Activated T-helper 2 cell treated with anti-CD3 and anti-CD28 coated beads, Interferon-gamma antibody, Interleukin-2, Interleukin-4, amounts not matched to agents 10 μg/mL and 5 μg/mL and 100 μg/mL, durations not matched to agents 14 hours and 24 hours and 36 hours (primary cell): ENCODE measurements around the gene TRAF3IP1. TPM values are rescaled to one million over a fixed set of nuclear protein-coding genes. Genes with fewer than 3 reads are reported as not detected.

Experiments
- DNase-seq: peaks from one replicate; pipeline ENCODE4 v3.0.0; 2021; ENCODE audit warnings: low spot score
- H3K27ac Mint-ChIP-seq: one replicate; pipeline ENCODE4 v1.8.0; 2021; ENCODE audit warnings: mixed read lengths
- H3K27me3 Mint-ChIP-seq: one replicate; pipeline ENCODE4 v1.8.0; 2021; ENCODE audit warnings: low read depth, mixed read lengths
- H3K36me3 Mint-ChIP-seq: one replicate; pipeline ENCODE4 v1.8.0; 2021; ENCODE audit warnings: low read depth, mixed read lengths
- H3K4me1 Mint-ChIP-seq: one replicate; pipeline ENCODE4 v1.8.0; 2021; ENCODE audit warnings: low read depth, mixed read lengths
- H3K4me3 Mint-ChIP-seq: one replicate; pipeline ENCODE4 v1.8.0; 2021; ENCODE audit warnings: low read depth, mild to moderate bottlenecking, moderate library complexity, mixed read lengths
- H3K9me3 Mint-ChIP-seq: one replicate; pipeline ENCODE4 v1.8.0; 2021; ENCODE audit warnings: mixed read lengths
- intact Hi-C: fragments of 100-400 bp; cut with micrococcal nuclease; formaldehyde crosslinking; loops from one replicate; pipeline ENCODE4 v1.15.1; 2023
- total RNA-seq: library from RNA; stranded (reverse); gene quantifications from 2 replicates; pipeline ENCODE4 v1.2.3, GENCODE V29; 2022

Gene TRAF3IP1
- total RNA-seq, 1 donor from 2014 or later, result 14.4 TPM

GRCh38 chr2:238339814-238340213, 19.5 kb downstream of the TRAF3IP1 start:
- no peaks in the 10 kb centered on the region for H3K36me3 Mint-ChIP-seq
- no peaks in the 10 kb centered on the region for H3K4me1 Mint-ChIP-seq
- no peak overlapping the region for H3K4me3 Mint-ChIP-seq
- H3K27ac Mint-ChIP-seq, result no peak overlapping the region
- no peaks in the 10 kb centered on the region for H3K27me3 Mint-ChIP-seq
- intact Hi-C loops, result no loop called here
- no peak for DNase-seq
- H3K9me3 Mint-ChIP-seq, result no peaks in the 10 kb centered on the region

DNA sequence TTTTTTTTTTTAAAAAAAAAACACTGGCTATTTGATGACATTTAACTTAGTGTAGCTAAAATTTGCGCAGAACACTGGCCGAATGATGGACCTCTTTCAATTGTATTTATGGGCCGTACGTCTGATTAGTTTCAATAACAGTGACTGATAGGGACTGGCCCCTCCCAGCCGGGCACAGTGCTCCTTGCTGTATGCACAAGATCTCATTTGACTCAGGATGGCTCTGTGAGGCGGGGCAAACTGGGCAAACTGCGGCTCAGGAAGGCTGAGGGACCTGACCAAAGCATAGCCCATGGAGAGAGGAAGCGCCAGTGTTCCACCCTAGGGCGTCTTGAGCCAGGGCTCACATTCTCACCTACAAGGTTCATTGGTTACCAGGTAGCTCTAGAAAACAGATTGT, 21.2 kb downstream of the TRAF3IP1 start:
- no peak overlapping the region for H3K27ac Mint-ChIP-seq
- intact Hi-C loops, result no loop called here
- H3K4me3 Mint-ChIP-seq, result no peak overlapping the region
- H3K9me3 Mint-ChIP-seq, result no peaks in the 10 kb centered on the region
- no peaks in the 10 kb centered on the region for H3K4me1 Mint-ChIP-seq
- no peaks in the 10 kb centered on the region for H3K27me3 Mint-ChIP-seq
- H3K36me3 Mint-ChIP-seq, result no peaks in the 10 kb centered on the region
- no peak for DNase-seq

DNA sequence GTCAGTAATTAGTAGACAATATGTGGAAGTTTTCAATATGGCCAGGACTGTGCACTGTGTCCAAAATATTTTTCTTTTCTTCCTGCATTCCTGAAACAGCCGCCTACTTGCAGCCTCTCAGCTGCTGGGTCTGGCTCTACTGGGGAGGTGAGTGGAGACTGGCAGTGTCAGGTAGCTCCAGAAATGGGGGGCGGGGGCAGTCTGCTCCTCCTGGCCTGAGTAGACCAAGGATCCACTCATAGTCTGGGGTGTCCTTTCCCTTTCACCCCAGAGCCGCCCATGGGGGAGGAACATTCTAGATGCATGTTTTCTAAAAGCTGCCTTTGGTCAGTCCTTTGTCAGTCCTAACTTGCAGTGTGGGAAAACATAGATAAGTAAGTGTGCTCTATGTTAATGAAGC, 23.7 kb downstream of the TRAF3IP1 start:
- Mint-ChIP-seq H3K27ac (no peak overlapping the region), H3K4me3 (no peak overlapping the region), H3K9me3 (no peaks in the 10 kb centered on the region), H3K27me3 (no peaks in the 10 kb centered on the region), H3K4me1 (no peaks in the 10 kb centered on the region), H3K36me3 (no peaks in the 10 kb centered on the region)
- DNase-seq, result no peak
- intact Hi-C loops, result no loop called here

- Mint-ChIP-seq H3K27me3 (no peaks in the 10 kb centered on the region), H3K27ac (no peak overlapping the region), H3K36me3 (no peaks in the 10 kb centered on the region), H3K4me1 (no peaks in the 10 kb centered on the region), H3K9me3 (no peaks in the 10 kb centered on the region), H3K4me3 (no peak overlapping the region)
- no peak for DNase-seq
- intact Hi-C loops, result no loop called here
Observed at GRCh38 chr2:238344517-238344916, 24.2 kb downstream of the TRAF3IP1 start.

- no peaks in the 10 kb centered on the region for H3K36me3 Mint-ChIP-seq
- DNase-seq, result no peak
- H3K27me3 Mint-ChIP-seq, result no peaks in the 10 kb centered on the region
- intact Hi-C loops, result no loop called here
- no peaks in the 10 kb centered on the region for H3K9me3 Mint-ChIP-seq
- H3K4me3 Mint-ChIP-seq, result no peak overlapping the region
- H3K4me1 Mint-ChIP-seq, result no peaks in the 10 kb centered on the region
- no peak overlapping the region for H3K27ac Mint-ChIP-seq
Observed at GRCh38 chr2:238345297-238345968, 25.1 kb downstream of the TRAF3IP1 start.

GRCh38 chr2:238346544-238346943, 26.2 kb downstream of the TRAF3IP1 start:
- Mint-ChIP-seq H3K27me3 (no peaks in the 10 kb centered on the region), H3K9me3 (no peaks in the 10 kb centered on the region), H3K4me1 (no peaks in the 10 kb centered on the region), H3K36me3 (no peaks in the 10 kb centered on the region), H3K27ac (no peak overlapping the region), H3K4me3 (no peak overlapping the region)
- no peak for DNase-seq
- intact Hi-C loops, result no loop called here

GRCh38 chr2:238350150-238350897, 30.0 kb downstream of the TRAF3IP1 start:
- H3K4me1 Mint-ChIP-seq, result no peaks in the 10 kb centered on the region
- H3K4me3 Mint-ChIP-seq, result no peak overlapping the region
- intact Hi-C loops, result no loop called here
- H3K9me3 Mint-ChIP-seq, result no peaks in the 10 kb centered on the region
- no peaks in the 10 kb centered on the region for H3K27me3 Mint-ChIP-seq
- H3K27ac Mint-ChIP-seq, result no peak overlapping the region
- H3K36me3 Mint-ChIP-seq, result no peaks in the 10 kb centered on the region
- DNase-seq, result no peak

DNA sequence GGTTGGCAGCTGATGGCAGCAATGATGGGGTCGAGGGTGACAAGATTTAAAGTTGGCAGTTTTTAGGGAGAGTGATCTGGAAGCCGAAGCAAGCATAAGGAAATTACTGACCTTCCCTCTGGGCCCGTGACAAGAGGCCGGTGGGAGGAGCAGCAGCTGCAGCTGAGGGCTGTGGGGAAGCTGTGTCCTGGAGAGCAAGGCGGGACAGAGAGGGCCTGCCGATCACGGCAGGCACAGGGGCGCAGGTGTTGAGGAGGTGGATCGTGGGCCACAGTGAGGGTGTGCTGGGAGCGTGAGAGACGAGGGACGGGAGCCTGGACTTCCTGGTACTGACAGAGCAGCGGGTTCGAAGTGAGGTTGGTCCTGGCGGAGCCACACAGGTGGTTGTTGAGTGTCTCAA, 31.0 kb downstream of the TRAF3IP1 start:
- Mint-ChIP-seq H3K27ac (no peak overlapping the region), H3K27me3 (no peaks in the 10 kb centered on the region), H3K9me3 (no peaks in the 10 kb centered on the region), H3K4me1 (no peaks in the 10 kb centered on the region), H3K4me3 (no peak overlapping the region), H3K36me3 (no peaks in the 10 kb centered on the region)
- intact Hi-C loops, result no loop called here
- DNase-seq, result no peak

DNA sequence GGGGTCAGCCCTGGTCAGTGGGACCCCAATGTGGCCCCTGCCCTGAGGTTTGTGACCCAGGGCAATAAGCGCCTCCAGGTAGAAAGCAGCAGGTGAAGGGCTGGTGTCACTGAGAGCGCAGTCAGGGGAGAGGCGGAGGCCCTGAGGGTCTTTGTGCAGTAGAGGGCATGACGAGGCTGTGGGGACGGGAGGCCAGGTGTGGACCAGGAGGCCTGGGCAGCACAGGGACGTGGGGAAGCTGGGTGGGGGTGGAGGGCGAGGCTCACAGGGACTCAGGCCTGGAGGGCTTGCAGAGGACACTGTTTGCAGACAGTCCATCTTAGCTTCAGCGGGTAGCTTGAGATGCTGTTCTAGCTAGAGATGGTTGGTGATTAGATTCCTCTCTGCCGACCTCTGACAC, 32.0 kb downstream of the TRAF3IP1 start:
- intact Hi-C loops, result no loop called here
- Mint-ChIP-seq H3K9me3 (no peaks in the 10 kb centered on the region), H3K4me1 (peaks cover 1% of the 10 kb centered on the region), H3K4me3 (no peak overlapping the region), H3K27me3 (no peaks in the 10 kb centered on the region), H3K36me3 (no peaks in the 10 kb centered on the region), H3K27ac (no peak overlapping the region)
- DNase-seq, result no peak

DNA sequence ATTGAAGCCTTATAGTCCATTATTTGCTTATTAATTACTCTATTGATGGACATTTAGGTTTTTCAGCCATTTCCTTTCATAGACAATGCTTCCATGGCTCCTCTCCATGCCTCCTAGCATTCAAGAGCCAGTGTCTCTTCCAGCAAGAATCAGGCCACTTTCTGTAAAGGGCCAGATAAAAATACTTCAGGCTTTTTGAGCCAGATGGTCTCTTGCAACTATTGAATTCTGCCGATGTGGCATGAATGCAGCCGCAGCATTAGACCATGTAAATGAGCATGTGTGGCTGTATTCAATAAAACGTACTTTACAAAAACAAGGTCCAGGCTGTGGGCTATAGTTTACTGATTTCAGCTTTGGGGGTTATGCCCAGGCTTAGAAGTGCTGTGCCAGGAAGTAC, 38.5 kb downstream of the TRAF3IP1 start:
- Mint-ChIP-seq H3K9me3 (no peaks in the 10 kb centered on the region), H3K4me3 (no peak overlapping the region), H3K36me3 (peaks cover 3% of the 10 kb centered on the region), H3K27me3 (no peaks in the 10 kb centered on the region), H3K27ac (no peak overlapping the region), H3K4me1 (peaks cover 21% of the 10 kb centered on the region)
- intact Hi-C loops, result loop anchor here (5.0 kb wide), 1 partner anchor 429 kb away; no protein-coding TSS in a partner anchor
- no peak for DNase-seq

DNA sequence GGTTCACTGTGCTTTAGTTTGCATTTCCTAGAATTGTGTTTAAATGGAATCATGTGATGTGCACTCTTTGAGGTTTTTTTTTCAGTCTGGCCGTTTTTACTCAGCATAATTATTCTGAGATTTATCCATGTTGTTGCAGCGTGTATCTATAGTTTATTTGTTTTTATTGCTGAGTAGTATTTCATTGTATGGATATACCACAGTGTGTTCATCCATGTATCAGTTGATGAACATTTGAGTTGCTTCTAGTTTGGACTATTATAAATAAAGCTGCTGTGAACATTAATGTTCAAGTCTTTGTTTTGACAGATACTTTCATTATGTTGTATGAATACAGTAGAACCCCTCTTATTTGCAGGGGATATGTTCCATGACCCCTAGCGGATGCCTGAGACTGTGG, 39.1 kb downstream of the TRAF3IP1 start:
- H3K9me3 Mint-ChIP-seq, result no peaks in the 10 kb centered on the region
- peaks cover 3% of the 10 kb centered on the region for H3K36me3 Mint-ChIP-seq
- intact Hi-C loops, result loop anchor here (5.0 kb wide), 1 partner anchor 428 kb away; no protein-coding TSS in a partner anchor
- no peaks in the 10 kb centered on the region for H3K27me3 Mint-ChIP-seq
- H3K4me3 Mint-ChIP-seq, result no peak overlapping the region
- no peak overlapping the region for H3K27ac Mint-ChIP-seq
- peaks cover 21% of the 10 kb centered on the region for H3K4me1 Mint-ChIP-seq
- no peak for DNase-seq

DNA sequence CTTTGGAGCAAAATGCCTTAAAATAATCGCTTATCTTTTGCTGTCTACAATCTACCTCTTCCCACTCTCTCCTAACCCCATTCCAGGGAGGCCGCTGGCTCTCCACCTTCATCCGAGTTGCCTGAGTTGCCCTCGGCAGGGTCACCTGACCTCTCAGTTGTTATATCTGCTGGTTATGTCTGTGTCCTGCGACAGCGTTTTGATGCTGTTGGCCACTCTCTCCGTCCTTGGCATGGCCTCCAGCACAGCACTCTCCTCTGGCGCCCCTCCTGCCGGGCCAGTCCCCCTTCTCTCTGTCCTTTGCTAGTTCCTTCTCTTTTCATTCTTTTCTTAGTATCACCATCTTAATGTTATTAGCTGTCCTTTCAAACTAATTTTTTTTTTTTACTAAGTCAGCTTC, 41.6 kb downstream of the TRAF3IP1 start:
- peaks cover 3% of the 10 kb centered on the region for H3K36me3 Mint-ChIP-seq
- H3K4me1 Mint-ChIP-seq, result peaks cover 21% of the 10 kb centered on the region

DNA sequence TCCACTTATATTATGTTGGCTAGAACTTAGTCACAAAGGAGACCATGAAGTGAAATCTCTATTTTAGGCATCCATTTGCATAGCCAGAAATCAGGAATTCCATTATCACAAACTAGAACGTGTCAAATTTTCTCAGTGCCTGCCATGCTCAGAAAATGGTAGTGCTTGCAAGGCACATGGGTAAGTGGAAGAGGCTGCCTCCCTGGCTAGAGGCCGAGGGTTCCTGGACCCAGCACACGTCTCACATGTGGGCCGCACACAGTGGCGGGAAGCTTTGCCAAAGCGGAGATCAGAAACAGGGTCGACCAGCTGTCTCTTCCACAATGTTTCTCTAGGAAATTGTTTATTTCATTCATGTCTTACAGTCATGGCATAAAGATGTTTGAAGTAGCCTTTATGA, 42.3 kb downstream of the TRAF3IP1 start:
- Mint-ChIP-seq H3K27me3 (no peaks in the 10 kb centered on the region), H3K9me3 (no peaks in the 10 kb centered on the region), H3K36me3 (peaks cover 3% of the 10 kb centered on the region), H3K4me1 (peaks cover 17% of the 10 kb centered on the region), H3K4me3 (no peak overlapping the region), H3K27ac (no peak overlapping the region)
- DNase-seq, result no peak
- intact Hi-C loops, result no loop called here

More for the DNA sequence above, 41.6 kb downstream of the TRAF3IP1 start:
- no peaks in the 10 kb centered on the region for H3K27me3 Mint-ChIP-seq
- H3K27ac Mint-ChIP-seq, result no peak overlapping the region
- DNase-seq, result no peak
- intact Hi-C loops, result no loop called here
- no peak overlapping the region for H3K4me3 Mint-ChIP-seq
- no peaks in the 10 kb centered on the region for H3K9me3 Mint-ChIP-seq
